Measurements from ENCODE around the gene ABI3BP. TPM values are rescaled to one million over a fixed set of nuclear protein-coding genes. Genes with fewer than 3 reads are reported as not detected.

Gene ABI3BP
- total RNA-seq, 1 experiment from 2014 or later, result 0.28 TPM

- Histone ChIP-seq H2BK12ac (ENCODE audit: insufficient read length, low read depth, low read length) (no peak overlapping the region), H3K4me1 (ENCODE audit: insufficient read depth, low read length) (no peaks in the 10 kb centered on the region), H3T11ph (ENCODE audit: low read length) (no peak overlapping the region), H2BK120ac (ENCODE audit: low read depth, low read length, poor library complexity, severe bottlenecking) (no peak overlapping the region), H4K20me1 (ENCODE audit: control insufficient read depth, insufficient read depth, insufficient read length) (no peaks in the 10 kb centered on the region), H3K79me1 (ENCODE audit: insufficient read depth, low read depth, low read length, poor library complexity, severe bottlenecking) (no peaks in the 10 kb centered on the region), H3K9me3 (ENCODE audit: control insufficient read depth, low read depth, low read length) (no peaks in the 10 kb centered on the region), H2BK15ac (ENCODE audit: low read depth, low read length) (no peak overlapping the region), H3K79me2 (ENCODE audit: insufficient read depth, low read length) (no peaks in the 10 kb centered on the region), H3K56ac (ENCODE audit: insufficient read length, low read depth, low read length) (no peak overlapping the region), H3K14ac (ENCODE audit: insufficient read depth, low read length) (no peak overlapping the region), H2AFZ (ENCODE audit: low read length) (no peak overlapping the region), H4K91ac (ENCODE audit: insufficient read length, low read depth, low read length) (no peak overlapping the region), H3K4me2 (ENCODE audit: insufficient read depth, insufficient read length, low read length) (no peak overlapping the region), H2BK20ac (ENCODE audit: low read depth, low read length, poor library complexity, severe bottlenecking) (no peak overlapping the region), H2BK5ac (ENCODE audit: insufficient read length, low read length) (no peak overlapping the region), H3K4ac (ENCODE audit: low read depth, low read length) (no peak overlapping the region), H4K5ac (ENCODE audit: insufficient read length, low read depth, low read length) (no peak overlapping the region), H4K8ac (replicated peaks; ENCODE audit: insufficient read length, low read depth, low read length) (no peak overlapping the region), H3K23me2 (ENCODE audit: insufficient read length, low read depth, low read length, poor library complexity, severe bottlenecking) (no peaks in the 10 kb centered on the region), H3K27ac (ENCODE audit: insufficient read length, low read depth, low read length) (no peak overlapping the region), H2AK5ac (ENCODE audit: insufficient read length, low read length) (no peak overlapping the region), H3K23ac (ENCODE audit: insufficient read length, low read depth, low read length) (no peak overlapping the region), H3K9ac (ENCODE audit: extremely low read depth, insufficient read length, low read length) (no peak overlapping the region), H3K27me3 (ENCODE audit: insufficient read depth, low read length) (no peaks in the 10 kb centered on the region), H3K18ac (ENCODE audit: insufficient read length, low read depth, low read length) (no peak overlapping the region)
- Mint-ChIP-seq H3K4me3 (no peak overlapping the region), H3K9me3 (peaks cover under 1 to 1% of the 10 kb centered on the region in 2 experiments; a peak in 1 of 5 replicates), H3K4me1 (0 out of 4 replicates have a peak, but pooled peaks cover 0 to 2% of the 10 kb centered on the region in 2 experiments), H3K27ac (no peak overlapping the region), H3K27me3 (ENCODE audit: low read depth) (no peaks in the 10 kb centered on the region), H3K36me3 (ENCODE audit: insufficient read depth in 1 of 3, low read depth in 3 of 3) (no peaks in the 10 kb centered on the region)
- no peak for DNase-seq
- no peak for TF ChIP-seq CTCF (conservative IDR thresholded peaks at IDR 0.05)
Observed at GRCh38 chr3:100779480-100779879, 213.7 kb downstream of the ABI3BP start.

Data from H9 (cell line).